Hepatocyte (in vitro differentiated cells): ENCODE measurements around the gene PPP4R3B.
"Not testable (repeated sequence)": the region's sequence is repeated elsewhere in the genome, so short reads cannot be mapped to it uniquely, and the experiment has no call there.

Experiments used
- EZH2 ChIP-seq: fragments of 200-600 bp; sonication (generic); IDR thresholded peaks from 2 replicates; pipeline ENCODE4 v1.6.1; 2016; ENCODE audit warnings: antibody characterized with exemption, mild to moderate bottlenecking, borderline replicate concordance
- EZH2phosphoT487 ChIP-seq: fragments of 200-600 bp; sonication (generic); IDR thresholded peaks from one replicate; pipeline ENCODE4 v1.6.1; 2018; ENCODE audit warnings: antibody characterized with exemption, mild to moderate bottlenecking, low read depth, moderate library complexity; ENCODE audit not compliant: unreplicated experiment, severe bottlenecking
- TF ChIP-seq, protein P1 (sequence below): fragments of 200-600 bp; sonication (generic); IDR thresholded peaks from 2 replicates; pipeline ENCODE4 v1.5.1; 2016; ENCODE audit warnings: antibody characterized with exemption, mild to moderate bottlenecking; ENCODE audit not compliant: poor library complexity

DNA sequence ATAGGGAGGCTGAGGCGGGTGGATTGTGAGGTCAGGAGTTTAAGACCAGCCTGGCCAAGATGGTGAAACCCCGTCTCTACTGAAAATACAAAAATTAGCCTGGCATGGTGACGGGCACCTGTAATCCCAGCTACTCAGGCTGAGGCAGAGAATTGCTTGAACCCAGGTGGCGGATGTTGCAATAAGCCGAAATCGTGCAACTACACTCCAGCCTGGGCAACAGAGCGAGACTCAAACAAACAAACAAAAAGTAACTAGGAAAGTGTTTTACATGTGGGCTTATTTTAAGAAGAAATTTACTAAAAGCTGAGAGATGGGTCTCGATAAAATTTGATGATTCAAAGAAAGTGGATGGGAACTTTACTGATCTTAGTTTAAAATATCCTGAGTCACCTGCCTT is 69.7 kb downstream of the PPP4R3B start:
- not testable (repeated sequence) for TF ChIP-seq EZH2, EZH2phosphoT487
- TF ChIP-seq, protein P1, sequence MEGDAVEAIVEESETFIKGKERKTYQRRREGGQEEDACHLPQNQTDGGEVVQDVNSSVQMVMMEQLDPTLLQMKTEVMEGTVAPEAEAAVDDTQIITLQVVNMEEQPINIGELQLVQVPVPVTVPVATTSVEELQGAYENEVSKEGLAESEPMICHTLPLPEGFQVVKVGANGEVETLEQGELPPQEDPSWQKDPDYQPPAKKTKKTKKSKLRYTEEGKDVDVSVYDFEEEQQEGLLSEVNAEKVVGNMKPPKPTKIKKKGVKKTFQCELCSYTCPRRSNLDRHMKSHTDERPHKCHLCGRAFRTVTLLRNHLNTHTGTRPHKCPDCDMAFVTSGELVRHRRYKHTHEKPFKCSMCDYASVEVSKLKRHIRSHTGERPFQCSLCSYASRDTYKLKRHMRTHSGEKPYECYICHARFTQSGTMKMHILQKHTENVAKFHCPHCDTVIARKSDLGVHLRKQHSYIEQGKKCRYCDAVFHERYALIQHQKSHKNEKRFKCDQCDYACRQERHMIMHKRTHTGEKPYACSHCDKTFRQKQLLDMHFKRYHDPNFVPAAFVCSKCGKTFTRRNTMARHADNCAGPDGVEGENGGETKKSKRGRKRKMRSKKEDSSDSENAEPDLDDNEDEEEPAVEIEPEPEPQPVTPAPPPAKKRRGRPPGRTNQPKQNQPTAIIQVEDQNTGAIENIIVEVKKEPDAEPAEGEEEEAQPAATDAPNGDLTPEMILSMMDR: not testable (repeated sequence)
